Activated CD4-positive, alpha-beta T cell treated with anti-CD3 and anti-CD28 coated beads for 48 hours (primary cell): ENCODE measurements around the gene COL8A1.
"Not testable (repeated sequence)": the region's sequence is repeated elsewhere in the genome, so short reads cannot be mapped to it uniquely, and the experiment has no call there.

Experiments
- DNase-seq: peaks from one replicate; pipeline ENCODE4 v3.0.0-alpha.2; 2020

COL8A1 gene

GRCh38 chr3:99712291-99712954 is 74.0 kb downstream of the COL8A1 start:
- DNase-seq = no peak

- no peak for DNase-seq
Measured at GRCh38 chr3:99713440-99713839, 75.0 kb downstream of the COL8A1 start.

GRCh38 chr3:99714146-99714545 is 75.8 kb downstream of the COL8A1 start:
- no peak for DNase-seq

GRCh38 chr3:99714575-99714974 is 76.2 kb downstream of the COL8A1 start:
- DNase-seq = no peak

GRCh38 chr3:99716463-99716995 is 78.1 kb downstream of the COL8A1 start:
- no peak for DNase-seq

- no peak for DNase-seq
Measured at GRCh38 chr3:99720985-99721632, 82.7 kb downstream of the COL8A1 start.

GRCh38 chr3:99721633-99722007 is 83.2 kb downstream of the COL8A1 start:
- DNase-seq = no peak

- no peak for DNase-seq
Measured at GRCh38 chr3:99724276-99724675, 85.9 kb downstream of the COL8A1 start.

- DNase-seq = no peak
Measured at GRCh38 chr3:99730870-99731269, 92.5 kb downstream of the COL8A1 start.

GRCh38 chr3:99731499-99731898 is 93.1 kb downstream of the COL8A1 start:
- no peak for DNase-seq

- DNase-seq = not testable (repeated sequence)
Measured at GRCh38 chr3:99740371-99740770, 102.0 kb downstream of the COL8A1 start.

GRCh38 chr3:99741588-99741987 is 103.2 kb downstream of the COL8A1 start:
- no peak for DNase-seq

GRCh38 chr3:99747915-99748314 is 109.5 kb downstream of the COL8A1 start:
- DNase-seq = no peak

GRCh38 chr3:99751649-99752048 is 113.3 kb downstream of the COL8A1 start:
- DNase-seq = no peak

GRCh38 chr3:99753268-99753975 is 115.0 kb downstream of the COL8A1 start:
- DNase-seq = peak; percentile 11

- no peak for DNase-seq
Measured at GRCh38 chr3:99755831-99756230, 117.4 kb downstream of the COL8A1 start.

- no peak for DNase-seq
Measured at GRCh38 chr3:99757966-99758365, 119.6 kb downstream of the COL8A1 start.

GRCh38 chr3:99758502-99759177 is 120.2 kb downstream of the COL8A1 start:
- no peak for DNase-seq

GRCh38 chr3:99760031-99760430 is 121.6 kb downstream of the COL8A1 start:
- no peak for DNase-seq

GRCh38 chr3:99760629-99761028 is 122.2 kb downstream of the COL8A1 start:
- no peak for DNase-seq

GRCh38 chr3:99761415-99762165 is 123.2 kb downstream of the COL8A1 start:
- DNase-seq = no peak

GRCh38 chr3:99762901-99763300 is 124.5 kb downstream of the COL8A1 start:
- no peak for DNase-seq

- no peak for DNase-seq
Measured at GRCh38 chr3:99764377-99764776, 126.0 kb downstream of the COL8A1 start.
